Lower lobe of right lung (tissue), 2 donors: ENCODE results near the gene SLC35G1. TPM values are rescaled to one million over a fixed set of nuclear protein-coding genes. Genes with fewer than 3 reads are reported as not detected.

Experiments
- ATAC-seq, 2 donors: fragments of 200-7000 bp; cut with Tn5 transposase; one replicate each; pipeline ENCODE4 v1.9.1; 2020 to 2022; ENCODE audit warnings: mild to moderate bottlenecking in 2 of 2, moderate library complexity in 2 of 2
- DNase-seq: peaks from one replicate; pipeline ENCODE4 v3.0.0-alpha.2; 2020
- H3K27ac ChIP-seq: fragments of 200-600 bp; one replicate; pipeline ENCODE4 v1.8.0; 2022
- H3K27me3 ChIP-seq: fragments of 200-600 bp; one replicate; pipeline ENCODE4 v1.8.0; 2022; ENCODE audit warnings: low read depth
- H3K36me3 ChIP-seq: fragments of 200-600 bp; one replicate; pipeline ENCODE4 v1.8.0; 2022; ENCODE audit warnings: mild to moderate bottlenecking
- H3K4me1 ChIP-seq: fragments of 200-600 bp; one replicate; pipeline ENCODE4 v1.8.0; 2022
- H3K4me3 ChIP-seq: fragments of 200-600 bp; one replicate; pipeline ENCODE4 v1.8.0; 2022; ENCODE audit warnings: mild to moderate bottlenecking
- H3K9me3 ChIP-seq: fragments of 200-600 bp; one replicate; pipeline ENCODE4 v1.8.0; 2022
- intact Hi-C: fragments of 100-400 bp; cut with DNase I; formaldehyde crosslinking; loops from one replicate; pipeline ENCODE4 v1.11.0; 2022
- total RNA-seq: library from RNA; stranded (reverse); fragmentation: NEBNext Ultra II Directional; extraction: Animal tissue kit (Norgen Biotek cat#: 25700); gene quantifications from one replicate; pipeline ENCODE4 v1.2.1, GENCODE V29; 2021
- TF ChIP-seq, protein P1 (sequence below): fragments of 200-600 bp; IDR thresholded peaks from one replicate; pipeline ENCODE4 v1.8.0; 2022; ENCODE audit warnings: antibody characterized with exemption, mild to moderate bottlenecking
- donor health status: DM: no; HTN: yes; CAD: no; lungs with severe emphysema.

SLC35G1 gene
- total RNA-seq, 1 donor from 2014 or later, result 3.6 TPM

GRCh38 chr10:93916257-93917063 is 22.7 kb downstream of the SLC35G1 start:
- ATAC-seq (peak; percentile 62 to 87), DNase-seq (no peak)
- intact Hi-C loops, result loop anchor here (5.0 kb wide), 1 partner anchor 406 kb away; no protein-coding TSS in a partner anchor
- H3K36me3 ChIP-seq, result no peaks in the 10 kb centered on the region
- TF ChIP-seq, protein P1, sequence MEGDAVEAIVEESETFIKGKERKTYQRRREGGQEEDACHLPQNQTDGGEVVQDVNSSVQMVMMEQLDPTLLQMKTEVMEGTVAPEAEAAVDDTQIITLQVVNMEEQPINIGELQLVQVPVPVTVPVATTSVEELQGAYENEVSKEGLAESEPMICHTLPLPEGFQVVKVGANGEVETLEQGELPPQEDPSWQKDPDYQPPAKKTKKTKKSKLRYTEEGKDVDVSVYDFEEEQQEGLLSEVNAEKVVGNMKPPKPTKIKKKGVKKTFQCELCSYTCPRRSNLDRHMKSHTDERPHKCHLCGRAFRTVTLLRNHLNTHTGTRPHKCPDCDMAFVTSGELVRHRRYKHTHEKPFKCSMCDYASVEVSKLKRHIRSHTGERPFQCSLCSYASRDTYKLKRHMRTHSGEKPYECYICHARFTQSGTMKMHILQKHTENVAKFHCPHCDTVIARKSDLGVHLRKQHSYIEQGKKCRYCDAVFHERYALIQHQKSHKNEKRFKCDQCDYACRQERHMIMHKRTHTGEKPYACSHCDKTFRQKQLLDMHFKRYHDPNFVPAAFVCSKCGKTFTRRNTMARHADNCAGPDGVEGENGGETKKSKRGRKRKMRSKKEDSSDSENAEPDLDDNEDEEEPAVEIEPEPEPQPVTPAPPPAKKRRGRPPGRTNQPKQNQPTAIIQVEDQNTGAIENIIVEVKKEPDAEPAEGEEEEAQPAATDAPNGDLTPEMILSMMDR, result peak; percentile 52
- no peak overlapping the region for H3K27ac ChIP-seq
- H3K4me1 ChIP-seq, result no peaks in the 10 kb centered on the region
- peak overlapping the region; percentile 4 for H3K4me3 ChIP-seq
- H3K27me3 ChIP-seq, result no peaks in the 10 kb centered on the region
- H3K9me3 ChIP-seq, result no peaks in the 10 kb centered on the region

DNA sequence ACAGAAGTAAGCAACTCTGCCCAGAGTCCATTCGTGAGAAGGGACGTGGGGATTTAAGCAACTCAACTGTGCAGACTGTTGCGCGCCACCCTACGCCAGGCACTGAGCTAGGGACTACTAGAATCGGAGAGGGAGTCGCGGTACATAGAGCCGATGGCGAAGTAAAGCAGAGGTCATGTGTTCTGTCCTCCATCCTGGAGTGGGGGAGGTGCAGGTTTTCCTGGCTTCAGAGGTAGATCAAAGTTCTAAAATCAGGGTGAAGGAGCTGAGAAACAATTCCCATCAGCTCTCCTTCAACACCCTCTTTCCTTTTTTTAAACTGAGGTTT is 23.2 kb downstream of the SLC35G1 start:
- Histone ChIP-seq H3K4me1 (no peaks in the 10 kb centered on the region), H3K4me3 (peak overlapping the region; percentile 4), H3K27ac (no peak overlapping the region), H3K36me3 (no peaks in the 10 kb centered on the region), H3K9me3 (no peaks in the 10 kb centered on the region), H3K27me3 (no peaks in the 10 kb centered on the region)
- no peak for DNase-seq
- TF ChIP-seq, protein P1, result no peak
- intact Hi-C loops, result loop anchor here (5.0 kb wide), 1 partner anchor 405 kb away; no protein-coding TSS in a partner anchor
- ATAC-seq, result peak; percentile 38 to 55

GRCh38 chr10:93917821-93918220 is 24.0 kb downstream of the SLC35G1 start:
- Histone ChIP-seq H3K4me1 (no peaks in the 10 kb centered on the region), H3K27me3 (no peaks in the 10 kb centered on the region), H3K9me3 (no peaks in the 10 kb centered on the region), H3K27ac (no peak overlapping the region), H3K4me3 (no peak overlapping the region), H3K36me3 (no peaks in the 10 kb centered on the region)
- TF ChIP-seq, protein P1, result no peak
- intact Hi-C loops, result loop anchor here (5.0 kb wide), 1 partner anchor 404 kb away; no protein-coding TSS in a partner anchor
- ATAC-seq (peak; percentile 50 to 64), DNase-seq (no peak)

- Histone ChIP-seq H3K27ac (no peak overlapping the region), H3K4me3 (no peak overlapping the region), H3K36me3 (no peaks in the 10 kb centered on the region), H3K27me3 (no peaks in the 10 kb centered on the region), H3K4me1 (no peaks in the 10 kb centered on the region), H3K9me3 (no peaks in the 10 kb centered on the region)
- no peak for DNase-seq
- intact Hi-C loops, result no loop called here
- no peak for ATAC-seq
- TF ChIP-seq, protein P1, result peak; percentile 47
These were observed 27.6 kb downstream of the SLC35G1 start for GRCh38 chr10:93921338-93921737.

GRCh38 chr10:93926613-93927012 is 32.8 kb downstream of the SLC35G1 start:
- H3K9me3 ChIP-seq, result no peaks in the 10 kb centered on the region
- H3K4me1 ChIP-seq, result no peaks in the 10 kb centered on the region
- intact Hi-C loops, result no loop called here
- ATAC-seq (no peak), DNase-seq (no peak)
- no peaks in the 10 kb centered on the region for H3K27me3 ChIP-seq
- H3K4me3 ChIP-seq, result no peak overlapping the region
- TF ChIP-seq, protein P1, result no peak
- H3K36me3 ChIP-seq, result no peaks in the 10 kb centered on the region
- H3K27ac ChIP-seq, result no peak overlapping the region
